Left lobe of liver (tissue), 2 donors: ENCODE measurements around the gene PARVB. TPM values are rescaled to one million over a fixed set of nuclear protein-coding genes. Genes with fewer than 3 reads are reported as not detected.

Experiments used
- ATAC-seq: fragments of 200-7000 bp; cut with Tn5 transposase; one replicate; pipeline ENCODE4 v1.9.1; 2020; ENCODE audit warnings: mild to moderate bottlenecking, moderate library complexity
- DNase-seq: peaks from one replicate; pipeline ENCODE4 v3.0.0-alpha.2; 2020; ENCODE audit warnings: low spot score
- total RNA-seq: library from RNA; stranded (reverse); gene quantifications from one replicate; pipeline ENCODE4 v1.2.1, GENCODE V29; 2021
- donor health status: DM: no; HTN: no; CAD: no; lungs with moderate emphysema.
- donor health status: DM: no; HTN: yes; CAD: no.

The PARVB gene
- total RNA-seq, 1 donor from 2014 or later: 14.3 TPM

DNA sequence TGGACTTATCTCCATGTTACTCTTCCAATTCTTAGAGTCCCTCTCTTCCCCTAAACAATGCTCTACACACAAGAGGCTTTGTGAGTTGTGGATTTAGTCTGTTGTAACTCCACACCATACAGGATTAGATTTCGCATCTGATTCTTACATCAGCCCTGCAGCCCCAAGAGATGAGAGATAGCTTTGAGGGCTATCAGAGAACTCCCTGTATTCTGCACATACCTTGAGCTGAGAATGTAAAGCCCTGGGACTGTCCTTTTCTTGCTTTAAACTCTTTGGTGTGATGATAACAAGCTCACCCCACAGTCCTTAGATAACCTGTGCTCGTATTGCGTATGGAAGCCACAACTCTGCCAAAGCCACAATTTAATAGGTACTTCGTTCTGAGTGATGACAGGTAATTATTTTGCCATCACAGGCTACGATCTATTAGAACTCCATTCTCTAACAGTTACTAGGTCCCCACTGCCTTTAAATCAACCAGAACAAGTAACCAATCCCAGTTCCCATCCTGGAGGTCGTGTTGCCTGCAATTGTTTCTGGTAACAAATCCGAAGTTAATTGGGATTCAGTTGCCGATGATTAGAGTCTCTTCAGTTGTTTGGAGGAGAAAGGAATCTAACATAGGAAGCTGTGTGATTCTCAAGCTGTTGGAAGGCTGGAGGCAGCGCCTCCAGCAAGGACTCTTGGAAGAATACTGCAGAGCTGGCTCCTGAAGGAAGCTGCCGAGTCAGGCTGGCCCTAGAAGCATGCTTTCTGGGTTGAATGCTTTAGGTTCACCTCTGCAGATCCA lies 155.3 kb downstream of the PARVB start:
- DNase-seq (no peak), ATAC-seq (no peak)

DNA sequence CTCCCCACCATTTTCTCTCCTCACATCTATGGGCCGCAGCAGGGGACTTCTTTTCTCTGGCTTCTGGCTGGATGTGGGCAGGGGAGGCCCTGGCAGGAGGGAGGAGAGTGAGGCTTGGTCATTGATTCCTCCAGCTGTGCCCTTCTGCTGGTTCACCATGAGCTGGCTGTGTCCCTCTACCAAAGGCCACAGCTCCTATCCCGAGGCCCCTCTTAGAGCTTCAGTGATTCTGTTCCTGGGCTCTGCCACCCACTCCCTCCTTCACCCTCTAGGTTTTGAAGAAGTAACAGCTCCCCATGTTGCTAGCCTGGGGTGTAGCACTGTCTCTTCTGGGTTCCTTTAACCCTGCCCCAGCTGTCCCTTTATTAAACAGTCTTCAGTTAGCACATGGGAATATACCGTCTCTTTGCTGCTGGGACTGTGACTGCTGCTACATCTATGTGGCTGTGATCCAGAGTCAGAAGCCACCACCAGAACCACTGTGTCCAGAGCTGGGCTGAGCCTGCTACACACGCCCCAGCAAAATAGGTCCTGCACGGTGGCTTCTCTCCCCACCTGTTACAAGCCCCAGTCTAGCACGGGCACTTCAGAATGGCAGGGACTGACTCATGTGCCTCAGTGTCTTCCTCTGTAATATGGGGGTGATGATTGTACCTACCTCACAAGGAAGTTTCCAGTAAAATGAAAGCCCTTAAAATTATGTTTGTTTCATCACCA lies 156.0 kb downstream of the PARVB start:
- no peak for ATAC-seq
- DNase-seq: no peak

GRCh38 chr22:44180706-44181032 lies 156.6 kb downstream of the PARVB start, which contains the start of gene PARVG:
Gene PARVG, plus strand, starts transcription at chr22:44180925. Its CDS starts 2,405 bp downstream, at chr22:44183330.
- ATAC-seq: no peak
- DNase-seq: no peak

GRCh38 chr22:44181033-44181911 lies 157.2 kb downstream of the PARVB start:
- ATAC-seq (peak; percentile 49), DNase-seq (no peak)

DNA sequence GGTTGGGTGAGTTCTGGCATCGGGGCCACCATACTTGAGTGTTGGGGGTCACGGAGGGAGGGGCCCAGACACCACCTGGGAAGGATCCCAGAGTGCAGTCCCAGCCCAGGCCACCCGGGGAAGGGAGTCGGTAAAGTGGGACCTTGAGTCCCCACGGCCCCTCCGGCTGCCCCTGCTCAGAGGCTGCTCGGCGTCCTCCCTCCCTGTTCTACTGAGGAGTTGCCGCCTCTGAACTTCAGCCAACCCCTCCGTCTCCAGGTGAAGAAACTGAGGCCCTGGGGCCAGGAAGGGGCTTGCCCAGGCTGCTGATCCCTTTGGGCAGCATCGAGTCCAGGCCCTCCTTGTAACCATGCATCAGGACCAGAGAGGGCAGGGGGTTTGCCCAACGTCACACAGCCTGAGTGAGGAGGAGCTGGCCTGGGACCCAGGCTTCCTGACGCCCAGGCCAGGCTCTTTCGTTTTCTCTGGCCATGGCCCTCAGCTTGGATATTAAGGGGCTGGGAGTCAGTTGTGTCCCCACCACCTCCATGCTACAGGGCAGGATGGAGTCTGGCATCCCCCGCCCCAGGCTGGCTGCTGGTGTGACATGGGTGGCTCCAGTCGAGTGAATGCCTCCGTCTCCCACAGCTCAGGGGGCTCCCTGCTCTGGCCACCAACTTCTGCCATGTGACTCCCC lies 157.9 kb downstream of the PARVB start:
- ATAC-seq (peak; percentile 23), DNase-seq (no peak)

- ATAC-seq (peak; percentile 64), DNase-seq (no peak)
Observed at GRCh38 chr22:44182588-44183286, 158.6 kb downstream of the PARVB start.

DNA sequence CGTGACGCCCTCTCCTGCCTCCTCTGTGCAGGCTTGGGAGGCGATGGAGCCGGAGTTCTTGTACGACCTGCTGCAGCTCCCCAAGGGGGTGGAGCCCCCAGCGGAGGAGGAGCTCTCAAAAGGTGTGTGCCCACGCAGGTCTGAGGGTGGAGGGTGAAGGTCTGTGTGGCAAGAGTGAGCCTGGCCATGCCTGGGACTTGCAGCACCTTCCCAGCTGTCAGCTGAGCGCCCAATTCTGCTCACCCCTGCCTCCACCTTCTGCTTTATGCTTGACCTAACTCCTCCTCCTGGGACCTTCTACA lies 159.1 kb downstream of the PARVB start:
- ATAC-seq (no peak), DNase-seq (no peak)

DNA sequence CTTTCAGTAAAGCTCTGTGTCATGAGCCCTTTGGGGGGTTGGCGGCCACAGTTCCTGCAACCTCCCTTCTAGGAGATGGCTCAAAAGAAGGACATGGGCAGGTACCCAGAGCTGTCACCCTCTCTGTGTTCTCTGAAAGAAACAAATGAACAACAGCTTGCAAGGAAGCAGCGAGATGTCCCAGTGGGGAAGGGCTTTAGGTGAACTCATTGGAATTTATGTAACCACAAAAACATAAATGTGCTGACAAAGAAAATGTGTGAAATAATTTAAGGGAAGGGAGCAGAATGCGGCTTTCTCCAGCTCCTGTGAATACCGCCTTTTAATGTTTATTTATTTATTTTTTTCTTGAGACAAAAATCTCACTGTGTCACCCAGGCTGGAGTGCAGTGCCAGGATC lies 159.9 kb downstream of the PARVB start:
- ATAC-seq (no peak), DNase-seq (no peak)

GRCh38 chr22:44185237-44186120 lies 161.4 kb downstream of the PARVB start:
- no peak for DNase-seq
- ATAC-seq: no peak

DNA sequence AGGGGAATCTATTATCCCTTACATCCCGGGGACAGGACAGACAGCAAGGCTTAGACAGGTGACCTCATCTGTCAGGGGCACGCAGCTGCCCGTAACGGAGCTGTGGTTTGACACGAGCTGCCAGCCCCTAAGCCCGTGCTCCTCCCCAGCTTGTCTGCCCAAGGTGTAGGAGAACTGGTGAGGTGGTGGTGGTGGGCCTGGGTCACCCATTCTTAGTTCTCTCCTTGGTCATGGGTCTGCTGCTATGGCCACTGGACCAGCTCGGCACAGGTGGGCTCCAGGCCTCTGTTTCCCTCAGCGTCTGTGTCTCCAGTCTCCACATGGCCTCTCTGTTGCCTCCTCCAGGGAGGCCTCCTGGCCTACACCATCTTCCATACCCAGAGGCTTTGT lies 162.0 kb downstream of the PARVB start:
- DNase-seq: no peak
- ATAC-seq: no peak

DNA sequence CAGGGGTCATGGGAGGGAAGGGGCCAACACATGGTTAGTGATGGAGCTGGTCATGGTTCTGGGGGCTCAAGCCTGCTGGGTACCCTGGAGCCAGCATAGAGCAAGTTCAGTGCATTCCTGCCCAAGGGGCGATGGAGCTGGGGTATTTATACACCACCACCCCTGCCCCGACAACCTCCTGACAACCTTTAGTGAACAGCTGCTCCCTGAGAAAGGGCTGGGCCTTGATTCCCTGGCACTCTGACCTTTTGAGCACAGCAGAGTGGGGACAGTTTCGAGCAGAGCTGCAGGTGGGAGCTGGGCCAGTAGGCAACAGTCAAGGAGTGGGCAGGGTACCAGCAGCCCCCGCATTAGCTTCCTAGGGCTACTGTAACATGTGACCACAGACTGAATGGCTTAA lies 162.6 kb downstream of the PARVB start:
- ATAC-seq (no peak), DNase-seq (no peak)

DNA sequence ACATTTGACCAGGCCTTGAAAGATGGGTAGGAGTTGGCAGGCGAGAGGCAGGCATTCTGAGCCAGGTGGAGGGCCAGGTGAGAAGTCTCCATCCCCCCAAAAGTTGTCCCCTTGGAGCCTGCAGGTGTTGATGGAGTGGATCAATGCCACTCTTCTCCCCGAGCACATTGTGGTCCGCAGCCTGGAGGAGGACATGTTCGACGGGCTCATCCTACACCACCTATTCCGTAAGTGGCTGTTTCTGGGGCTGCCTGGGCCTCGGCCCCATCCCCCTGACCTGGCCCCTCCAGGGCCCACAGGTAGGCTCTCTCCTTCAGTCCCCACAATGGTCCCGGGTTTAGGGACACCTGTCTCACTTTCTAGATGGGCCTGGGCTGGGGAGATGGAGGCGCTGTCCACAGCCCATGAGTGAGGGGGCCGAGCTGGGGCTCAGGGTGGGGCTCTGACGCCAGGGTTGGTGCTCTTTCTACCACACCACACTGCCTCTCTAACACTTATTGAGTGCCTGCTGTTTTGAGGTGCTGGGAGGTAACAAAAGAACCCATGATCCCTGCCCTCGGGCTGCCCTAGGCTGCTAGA lies 163.6 kb downstream of the PARVB start:
- ATAC-seq: no peak
- DNase-seq: no peak

DNA sequence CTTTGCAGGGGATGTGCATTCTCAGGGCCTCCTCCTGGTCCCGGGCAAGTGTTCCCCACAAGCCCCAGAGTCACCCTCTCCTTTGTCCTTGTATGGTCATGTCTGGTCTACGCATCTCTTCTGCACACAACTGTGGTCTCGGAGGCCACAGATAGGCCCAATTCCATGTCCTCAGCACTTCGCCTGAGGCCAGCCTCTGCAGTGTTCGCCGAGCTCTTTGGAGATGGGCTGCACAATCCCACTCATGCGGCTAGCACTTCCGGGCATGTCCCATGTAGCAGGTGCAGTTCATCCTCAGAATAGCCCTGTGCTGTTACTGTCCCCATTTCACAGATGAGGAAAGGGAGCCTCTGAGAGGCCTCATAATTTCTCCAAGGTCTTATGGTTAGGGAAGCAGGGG lies 164.2 kb downstream of the PARVB start:
- DNase-seq (no peak), ATAC-seq (no peak)

DNA sequence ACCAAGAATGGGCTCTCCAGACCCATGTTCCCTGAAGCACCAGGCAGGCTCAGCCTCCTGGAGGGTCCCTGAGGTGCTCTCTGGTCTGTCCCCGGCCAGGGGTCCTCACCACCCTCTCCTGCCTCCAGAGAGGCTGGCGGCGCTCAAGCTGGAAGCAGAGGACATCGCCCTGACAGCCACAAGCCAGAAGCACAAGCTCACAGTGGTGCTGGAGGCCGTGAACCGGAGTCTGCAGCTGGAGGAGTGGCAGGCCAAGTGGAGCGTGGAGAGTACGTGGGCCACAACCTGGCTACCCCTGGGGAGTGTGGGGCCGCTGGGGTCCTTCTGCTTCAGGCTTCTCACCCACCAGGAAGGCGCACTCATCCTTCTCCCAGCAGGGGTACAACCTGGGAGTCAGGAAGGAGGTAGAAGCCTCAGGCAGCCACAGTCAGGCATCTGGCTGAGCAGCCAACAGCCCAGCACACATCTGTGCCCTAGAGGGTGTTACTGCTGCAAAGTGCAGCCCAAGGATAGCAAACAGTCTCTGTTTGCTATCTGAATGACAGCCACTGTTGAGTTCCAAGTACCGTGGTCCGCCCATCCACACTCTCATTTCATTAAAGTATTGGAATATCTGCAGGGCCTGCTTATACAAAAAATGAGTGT lies 165.0 kb downstream of the PARVB start:
- DNase-seq: no peak

DNA sequence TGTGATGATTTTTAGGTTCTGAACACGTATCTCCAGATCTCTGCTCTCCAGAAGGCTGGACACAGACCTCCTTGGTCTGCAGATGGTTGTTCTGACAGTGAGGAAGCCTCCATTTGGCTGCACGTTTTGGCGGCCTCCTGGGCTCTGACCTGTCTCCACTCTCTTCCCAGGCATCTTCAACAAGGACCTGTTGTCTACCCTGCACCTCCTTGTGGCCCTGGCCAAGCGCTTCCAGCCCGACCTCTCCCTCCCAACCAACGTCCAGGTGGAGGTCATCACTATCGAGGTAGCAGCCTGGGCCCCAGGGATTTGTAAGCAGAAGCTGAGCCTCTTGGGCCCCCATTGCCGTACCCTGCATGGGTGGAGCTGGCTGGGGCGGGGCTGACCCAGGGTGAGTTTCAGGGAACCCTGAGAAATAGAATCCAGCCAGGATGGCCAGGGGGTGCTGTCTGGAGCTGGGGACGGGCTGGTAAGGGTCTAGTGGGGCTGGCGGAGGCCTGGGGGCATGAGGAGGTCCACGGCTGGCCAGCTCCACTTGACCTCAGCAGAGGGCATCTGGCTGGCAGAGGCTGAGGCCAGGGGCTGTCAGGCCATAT lies 166.4 kb downstream of the PARVB start:
- ATAC-seq (no peak), DNase-seq (no peak)

More for the DNA sequence above, 165.0 kb downstream of the PARVB start:
- no peak for ATAC-seq

- DNase-seq: no peak
Observed at GRCh38 chr22:44191036-44191454, 166.9 kb downstream of the PARVB start.

DNA sequence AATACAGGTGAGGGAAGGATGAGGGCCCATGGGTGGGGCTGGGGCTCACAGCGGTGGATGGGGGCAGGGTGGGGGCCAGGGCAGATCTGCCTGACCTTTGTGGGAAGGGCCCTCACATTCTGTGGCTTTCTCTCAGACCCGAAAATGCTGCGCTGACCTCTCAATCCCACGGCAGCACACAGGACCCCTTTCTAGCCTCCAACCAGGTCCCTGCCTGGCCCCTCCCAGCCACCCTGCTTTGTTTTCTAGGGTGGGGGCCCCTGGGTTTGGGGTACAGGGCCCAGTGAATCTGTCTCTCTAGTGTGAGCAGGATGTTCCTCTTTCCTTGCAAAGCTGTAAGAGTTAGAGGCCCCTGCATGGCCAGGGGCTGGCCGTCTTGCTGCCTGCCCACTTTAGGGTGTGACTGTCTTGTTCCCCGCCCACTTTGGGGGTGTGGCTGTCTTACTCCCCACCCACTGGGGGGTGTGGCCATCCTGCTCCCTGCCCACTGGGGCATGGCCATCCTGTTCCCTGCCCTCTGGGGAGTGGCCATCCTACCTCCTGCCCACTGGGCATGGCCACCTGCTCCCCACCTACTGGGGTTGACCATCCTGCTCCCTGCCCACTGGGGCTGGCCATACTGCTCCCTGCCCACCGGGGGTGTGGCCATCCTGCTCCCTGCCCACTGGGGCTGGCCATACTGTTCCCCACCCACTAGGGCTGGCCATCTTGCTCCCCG lies 168.2 kb downstream of the PARVB start:
- no peak for DNase-seq
- ATAC-seq: no peak

More at GRCh38 chr22:44191036-44191454, 166.9 kb downstream of the PARVB start:
- ATAC-seq: no peak
